HCT116 (cell line): Measurements from ENCODE around the gene PEX5. TPM values are rescaled to one million over a fixed set of nuclear protein-coding genes. Genes with fewer than 3 reads are reported as not detected.

ENCODE experiments used
- ATAC-seq: fragments of 200-7000 bp; cut with Tn5 transposase; 2 replicates; pipeline ENCODE4 v1.9.1; 2020; ENCODE audit warnings: mild to moderate bottlenecking, moderate library complexity
- BruUV-seq: library from RNA; stranded (reverse); fragments of 400-500 nt; replicated peaks from 2 replicates; lab custom pipeline; 2021; lab: Mats Ljungman, UMichigan
- CTCF ChIA-PET: fragments of 300-600 bp; sonication (Branson Sonifier 250); formaldehyde crosslinking; loops from one replicate; lab custom pipeline; 2021; ENCODE audit warnings: antibody characterized with exemption; lab: Charles Lee
- POLR2A ChIA-PET: fragments of 300-600, 350-600 bp; sonication (Branson Sonifier 250); formaldehyde crosslinking; loops from one replicate; lab custom pipeline; 2021; ENCODE audit warnings: antibody characterized with exemption; lab: Charles Lee
- RAD21 ChIA-PET, 2 experiments: fragments of 300-600 bp; sonication (Branson Sonifier 250); formaldehyde crosslinking; loops; one replicate each; lab custom pipeline; 2023; ENCODE audit warnings: low total read pairs in 2 of 2; ENCODE audit not compliant: uncharacterized antibody in 2 of 2, unreplicated experiment in 2 of 2, low non-redundant PET in 1 of 2; lab: Charles Lee
- DNase-seq: peaks from one replicate; pipeline ENCODE4 v3.0.0-alpha.2; 2010; ENCODE audit warnings: low read depth, low spot score
- H2AFZ ChIP-seq: fragments of 200-600 bp; shearing (Covaris generic), sonication (generic); 2 replicates; pipeline ENCODE4 v1.6.1; 2017; ENCODE audit warnings: low read depth, mixed run types, mixed read lengths, antibody characterized with exemption, low read length; ENCODE audit not compliant: poor library complexity, severe bottlenecking
- H3K27ac ChIP-seq: 2 replicates; pipeline ENCODE4 v1.5.1; 2012; ENCODE audit warnings: low read depth, low read length
- H3K27me3 ChIP-seq: fragments of 200-600 bp; sonication (generic); 2 replicates; pipeline ENCODE4 v1.6.1; 2016; ENCODE audit warnings: mixed run types, low read length, mixed read lengths; ENCODE audit not compliant: insufficient read depth
- H3K36me3 ChIP-seq, 2 experiments: fragments of 200-500 bp in 1 of 2; fragments of 200-600 bp in 1 of 2; sonication (Bioruptor generic) in 1 of 2; sonication (generic) in 1 of 2; 2 replicates each; pipeline versions ENCODE4 v1.5.1 to v1.6.1; 2014 to 2016; ENCODE audit warnings: low read length in 2 of 2, inconsistent platforms in 1 of 2, mixed read lengths in 1 of 2, mixed run types in 1 of 2; ENCODE audit not compliant: insufficient read depth in 2 of 2, control insufficient read depth in 1 of 2
- H3K4me1 ChIP-seq, 2 experiments: fragments of 200-600 bp in 1 of 2; sonication (generic) in 1 of 2; 2 replicates each; pipeline versions ENCODE4 v1.5.1 to v1.6.1; 2012 to 2017; ENCODE audit warnings: low read length in 2 of 2, inconsistent platforms in 1 of 2, mild to moderate bottlenecking in 1 of 2, mixed read lengths in 1 of 2, mixed run types in 1 of 2, moderate library complexity in 1 of 2; ENCODE audit not compliant: insufficient read depth in 2 of 2, control insufficient read depth in 1 of 2
- H3K4me2 ChIP-seq: fragments of 200-600 bp; sonication (generic); 2 replicates; pipeline ENCODE4 v1.6.1; 2017; ENCODE audit warnings: mixed run types, low read length, mixed read lengths
- H3K4me3 ChIP-seq, 2 experiments: fragments of 200-600 bp in 1 of 2; sonication (generic) in 1 of 2; replicated peaks in 1 of 2; 2 replicates each; pipeline ENCODE4 v1.5.1; 2011 to 2016; ENCODE audit warnings: low read length in 2 of 2, control low read depth in 1 of 2, low read depth in 1 of 2, mild to moderate bottlenecking in 1 of 2, mixed read lengths in 1 of 2, mixed run types in 1 of 2
- H3K79me2 ChIP-seq: fragments of 200-600 bp; sonication (generic); 2 replicates; pipeline ENCODE4 v1.6.1; 2017; ENCODE audit warnings: mild to moderate bottlenecking, mixed run types, low read length, moderate library complexity, mixed read lengths; ENCODE audit not compliant: insufficient read depth
- H3K9ac ChIP-seq: fragments of 200-600 bp; sonication (generic); 2 replicates; pipeline ENCODE4 v1.6.1; 2016; ENCODE audit warnings: low read length, mixed read lengths
- H3K9me2 ChIP-seq: fragments of 200-600 bp; sonication (generic), shearing (Covaris generic); 2 replicates; pipeline ENCODE4 v1.6.1; 2017; ENCODE audit warnings: mixed run types, mild to moderate bottlenecking, moderate library complexity; ENCODE audit not compliant: insufficient read depth
- H3K9me3 ChIP-seq, 2 experiments: fragments of 200-500 bp in 1 of 2; fragments of 200-600 bp in 1 of 2; sonication (Bioruptor generic) in 1 of 2; sonication (generic) in 1 of 2; 2 replicates each; pipeline ENCODE4 v1.6.1; 2014 to 2017; ENCODE audit warnings: low read length in 2 of 2, mixed read lengths in 2 of 2, inconsistent platforms in 1 of 2, low read depth in 1 of 2, mild to moderate bottlenecking in 1 of 2, mixed run types in 1 of 2, moderate library complexity in 1 of 2; ENCODE audit not compliant: control insufficient read depth in 1 of 2, insufficient read depth in 1 of 2
- H4K20me1 ChIP-seq: fragments of 200-600 bp; sonication (generic), shearing (Covaris generic); 2 replicates; pipeline ENCODE4 v1.6.1; 2017; ENCODE audit warnings: mixed run types, mild to moderate bottlenecking, moderate library complexity; ENCODE audit not compliant: insufficient read depth
- CEBPB ChIP-seq: IDR thresholded peaks from 2 replicates; pipeline ENCODE4 v1.6.1; 2012; ENCODE audit warnings: low read depth
- EGR1 ChIP-seq: IDR thresholded peaks from 2 replicates; pipeline ENCODE4 v1.6.1; 2012; ENCODE audit warnings: low read depth
- EZH2 ChIP-seq: fragments of 200-600 bp; sonication (generic); IDR thresholded peaks from 2 replicates; pipeline ENCODE4 v1.6.1; 2017; ENCODE audit warnings: antibody characterized with exemption, mixed run types
- EZH2phosphoT487 ChIP-seq: fragments of 200-600 bp; IDR thresholded peaks from 2 replicates; pipeline ENCODE4 v1.6.1; 2018; ENCODE audit warnings: antibody characterized with exemption, borderline replicate concordance
- MAX ChIP-seq: IDR thresholded peaks from 2 replicates; pipeline ENCODE4 v1.6.1; 2012
- POLR2A ChIP-seq: IDR thresholded peaks from 2 replicates; pipeline ENCODE4 v1.7.0; 2011; ENCODE audit warnings: borderline replicate concordance; ENCODE audit not compliant: insufficient read depth, insufficient read length; ENCODE audit errors: extremely low read depth
- POLR2AphosphoS5 ChIP-seq: IDR thresholded peaks from 2 replicates; pipeline ENCODE4 v1.6.1; 2011; ENCODE audit warnings: mild to moderate bottlenecking, low read depth, low read length, moderate library complexity
- RAD21 ChIP-seq: IDR thresholded peaks from 2 replicates; pipeline ENCODE4 v1.6.1; 2012; ENCODE audit warnings: low read depth, mild to moderate bottlenecking
- SIN3A ChIP-seq: IDR thresholded peaks from 2 replicates; pipeline ENCODE4 v1.6.1; 2012; ENCODE audit warnings: low read depth
- SP1 ChIP-seq: IDR thresholded peaks from 2 replicates; pipeline ENCODE4 v1.6.1; 2012; ENCODE audit warnings: low read depth
- ZBTB33 ChIP-seq: IDR thresholded peaks from 2 replicates; pipeline ENCODE4 v1.6.1; 2011; ENCODE audit warnings: mild to moderate bottlenecking, low read length, moderate library complexity; ENCODE audit not compliant: insufficient replicate concordance; ENCODE audit errors: extremely low read depth
- ZNF274 ChIP-seq: fragments of 200-500 bp; sonication (Bioruptor generic); IDR thresholded peaks from 2 replicates; pipeline ENCODE4 v1.6.1; 2014; ENCODE audit warnings: mild to moderate bottlenecking, low read depth, low read length, inconsistent platforms
- intact Hi-C: fragments of 100-400 bp; cut with micrococcal nuclease; formaldehyde crosslinking; loops from 2 replicates; pipeline ENCODE4 v1.10.0; 2022
- total RNA-seq: library from RNA; stranded (reverse); gene quantifications from one replicate; pipeline ENCODE4 v1.2.1, GENCODE V29; 2021; ENCODE audit not compliant: unreplicated experiment
- TF ChIP-seq, protein P1 (sequence below): IDR thresholded peaks from 2 replicates; pipeline ENCODE4 v1.6.1; 2012; ENCODE audit warnings: low read depth

PEX5 gene
- total RNA-seq, 1 experiment from 2014 or later, result 45.4 TPM

- Histone ChIP-seq H3K4me3 (no peak overlapping the region), H3K27ac (no peak overlapping the region), H3K79me2 (no peaks in the 10 kb centered on the region), H3K4me2 (no peak overlapping the region), H3K9me3 (no peaks in the 10 kb centered on the region), H4K20me1 (no peaks in the 10 kb centered on the region), H3K9me2 (no peaks in the 10 kb centered on the region), H3K4me1 (no peaks in the 10 kb centered on the region), H3K27me3 (no peaks in the 10 kb centered on the region), H2AFZ (no peak overlapping the region), H3K36me3 (peaks cover 51 to 67% of the 10 kb centered on the region in 2 experiments), H3K9ac (no peak overlapping the region)
- ChIA-PET RAD21 (no interaction called here), POLR2A (interaction anchor here (1.5 kb wide), 1 partner anchor 16 kb away, joined by 3 read pairs; the partner anchor contains the start of gene PEX5), CTCF (no interaction called here)
- TF ChIP-seq ZNF274 (no peak), MAX (no peak), POLR2A (no peak), SIN3A (no peak), POLR2AphosphoS5 (no peak), CEBPB (no peak), EZH2phosphoT487 (no peak), EZH2 (no peak), EGR1 (no peak), SP1 (no peak), ZBTB33 (no peak), RAD21 (no peak)
- TF ChIP-seq, protein P1, sequence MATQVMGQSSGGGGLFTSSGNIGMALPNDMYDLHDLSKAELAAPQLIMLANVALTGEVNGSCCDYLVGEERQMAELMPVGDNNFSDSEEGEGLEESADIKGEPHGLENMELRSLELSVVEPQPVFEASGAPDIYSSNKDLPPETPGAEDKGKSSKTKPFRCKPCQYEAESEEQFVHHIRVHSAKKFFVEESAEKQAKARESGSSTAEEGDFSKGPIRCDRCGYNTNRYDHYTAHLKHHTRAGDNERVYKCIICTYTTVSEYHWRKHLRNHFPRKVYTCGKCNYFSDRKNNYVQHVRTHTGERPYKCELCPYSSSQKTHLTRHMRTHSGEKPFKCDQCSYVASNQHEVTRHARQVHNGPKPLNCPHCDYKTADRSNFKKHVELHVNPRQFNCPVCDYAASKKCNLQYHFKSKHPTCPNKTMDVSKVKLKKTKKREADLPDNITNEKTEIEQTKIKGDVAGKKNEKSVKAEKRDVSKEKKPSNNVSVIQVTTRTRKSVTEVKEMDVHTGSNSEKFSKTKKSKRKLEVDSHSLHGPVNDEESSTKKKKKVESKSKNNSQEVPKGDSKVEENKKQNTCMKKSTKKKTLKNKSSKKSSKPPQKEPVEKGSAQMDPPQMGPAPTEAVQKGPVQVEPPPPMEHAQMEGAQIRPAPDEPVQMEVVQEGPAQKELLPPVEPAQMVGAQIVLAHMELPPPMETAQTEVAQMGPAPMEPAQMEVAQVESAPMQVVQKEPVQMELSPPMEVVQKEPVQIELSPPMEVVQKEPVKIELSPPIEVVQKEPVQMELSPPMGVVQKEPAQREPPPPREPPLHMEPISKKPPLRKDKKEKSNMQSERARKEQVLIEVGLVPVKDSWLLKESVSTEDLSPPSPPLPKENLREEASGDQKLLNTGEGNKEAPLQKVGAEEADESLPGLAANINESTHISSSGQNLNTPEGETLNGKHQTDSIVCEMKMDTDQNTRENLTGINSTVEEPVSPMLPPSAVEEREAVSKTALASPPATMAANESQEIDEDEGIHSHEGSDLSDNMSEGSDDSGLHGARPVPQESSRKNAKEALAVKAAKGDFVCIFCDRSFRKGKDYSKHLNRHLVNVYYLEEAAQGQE, result no peak
- no TSS peak for BruUV-seq
- no peak for DNase-seq
- no peak for ATAC-seq
- intact Hi-C loops, result no loop called here
Observed at GRCh38 chr12:7205091-7205490, 15.6 kb downstream of the PEX5 start.
